ENCODE measurements around the gene HFE. TPM values are rescaled to one million over a fixed set of nuclear protein-coding genes. Genes with fewer than 3 reads are reported as not detected.

The HFE gene
- total and polyA plus RNA-seq, 2 of the 13 experiments (the other 11 are each of a cell fraction or from before 2014, with no cell fraction given), result 3.7 to 6.3 TPM

- TF ChIP-seq SKIL (CRISPR knock-in tag; IDR thresholded peaks at IDR 0.05; ENCODE audit: borderline replicate concordance) (no peak), KLF6 (CRISPR knock-in tag; IDR thresholded peaks at IDR 0.05) (no peak), CSRNP1 (CRISPR knock-in tag; IDR thresholded peaks at IDR 0.05) (peak; percentile 97), JUN (CRISPR knock-in tag; IDR thresholded peaks at IDR 0.05) (0 out of 2 replicates have a peak, but pooled peaks have one; percentile 25), RXRA (CRISPR knock-in tag; IDR thresholded peaks at IDR 0.05) (peak; percentile 83), MIER3 (CRISPR knock-in tag; IDR thresholded peaks at IDR 0.05; ENCODE audit: borderline replicate concordance) (no peak), ZNF713 (CRISPR knock-in tag; IDR thresholded peaks at IDR 0.05) (peak; percentile 74; the same call in 1 of the 2 replicates), ZNF761 (CRISPR knock-in tag; conservative IDR thresholded peaks at IDR 0.05) (no peak), ZNF564 (CRISPR knock-in tag; IDR thresholded peaks at IDR 0.05) (peak; percentile 90), GABPA (IDR thresholded peaks at IDR 0.05; ENCODE audit: low read depth, low read length) (no peak), GABPA (CRISPR knock-in tag; IDR thresholded peaks at IDR 0.05; ENCODE audit: low read depth) (peak; percentile 66), MAFF (IDR thresholded peaks at IDR 0.05; ENCODE audit: low read depth, low read length) (no peak), ZNF543 (CRISPR knock-in tag; IDR thresholded peaks at IDR 0.05) (peak; percentile 92), CBX5 (CRISPR knock-in tag; IDR thresholded peaks at IDR 0.05; ENCODE audit: borderline replicate concordance) (peak; percentile 94), TFAP4 (IDR thresholded peaks at IDR 0.05; ENCODE audit: borderline replicate concordance, low read depth) (no peak; the same call in 1 of the 2 replicates), ZBTB37 (CRISPR knock-in tag; IDR thresholded peaks at IDR 0.05) (no peak), ISX (CRISPR knock-in tag; conservative IDR thresholded peaks at IDR 0.05) (no peak), MIER2 (CRISPR knock-in tag; IDR thresholded peaks at IDR 0.05) (peak; percentile 38; the same call in 1 of the 2 replicates), ZFX (CRISPR knock-in tag; IDR thresholded peaks at IDR 0.05; ENCODE audit: low read depth) (peak; percentile 97), ZFY (CRISPR knock-in tag; IDR thresholded peaks at IDR 0.05) (peak; percentile 93), KAT7 (CRISPR knock-in tag; IDR thresholded peaks at IDR 0.05; ENCODE audit: borderline replicate concordance) (peak; percentile 76; the same call in 1 of the 2 replicates)
- TF ChIP-seq, protein P1, sequence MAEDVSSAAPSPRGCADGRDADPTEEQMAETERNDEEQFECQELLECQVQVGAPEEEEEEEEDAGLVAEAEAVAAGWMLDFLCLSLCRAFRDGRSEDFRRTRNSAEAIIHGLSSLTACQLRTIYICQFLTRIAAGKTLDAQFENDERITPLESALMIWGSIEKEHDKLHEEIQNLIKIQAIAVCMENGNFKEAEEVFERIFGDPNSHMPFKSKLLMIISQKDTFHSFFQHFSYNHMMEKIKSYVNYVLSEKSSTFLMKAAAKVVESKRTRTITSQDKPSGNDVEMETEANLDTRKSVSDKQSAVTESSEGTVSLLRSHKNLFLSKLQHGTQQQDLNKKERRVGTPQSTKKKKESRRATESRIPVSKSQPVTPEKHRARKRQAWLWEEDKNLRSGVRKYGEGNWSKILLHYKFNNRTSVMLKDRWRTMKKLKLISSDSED (CRISPR knock-in tag; IDR thresholded peaks at IDR 0.05), result no peak
Measured at GRCh38 chr6:26045065-26045927, 41.9 kb upstream of the HFE start (continued).
